ENCODE results near the gene ABHD17A. TPM values are rescaled to one million over a fixed set of nuclear protein-coding genes. Genes with fewer than 3 reads are reported as not detected.
A peak's percentile ranks its signal among the peaks of the same experiment; 100 is the strongest.

ABHD17A gene
- total RNA-seq, 1 donor from 2014 or later, result 83.0 TPM

DNA sequence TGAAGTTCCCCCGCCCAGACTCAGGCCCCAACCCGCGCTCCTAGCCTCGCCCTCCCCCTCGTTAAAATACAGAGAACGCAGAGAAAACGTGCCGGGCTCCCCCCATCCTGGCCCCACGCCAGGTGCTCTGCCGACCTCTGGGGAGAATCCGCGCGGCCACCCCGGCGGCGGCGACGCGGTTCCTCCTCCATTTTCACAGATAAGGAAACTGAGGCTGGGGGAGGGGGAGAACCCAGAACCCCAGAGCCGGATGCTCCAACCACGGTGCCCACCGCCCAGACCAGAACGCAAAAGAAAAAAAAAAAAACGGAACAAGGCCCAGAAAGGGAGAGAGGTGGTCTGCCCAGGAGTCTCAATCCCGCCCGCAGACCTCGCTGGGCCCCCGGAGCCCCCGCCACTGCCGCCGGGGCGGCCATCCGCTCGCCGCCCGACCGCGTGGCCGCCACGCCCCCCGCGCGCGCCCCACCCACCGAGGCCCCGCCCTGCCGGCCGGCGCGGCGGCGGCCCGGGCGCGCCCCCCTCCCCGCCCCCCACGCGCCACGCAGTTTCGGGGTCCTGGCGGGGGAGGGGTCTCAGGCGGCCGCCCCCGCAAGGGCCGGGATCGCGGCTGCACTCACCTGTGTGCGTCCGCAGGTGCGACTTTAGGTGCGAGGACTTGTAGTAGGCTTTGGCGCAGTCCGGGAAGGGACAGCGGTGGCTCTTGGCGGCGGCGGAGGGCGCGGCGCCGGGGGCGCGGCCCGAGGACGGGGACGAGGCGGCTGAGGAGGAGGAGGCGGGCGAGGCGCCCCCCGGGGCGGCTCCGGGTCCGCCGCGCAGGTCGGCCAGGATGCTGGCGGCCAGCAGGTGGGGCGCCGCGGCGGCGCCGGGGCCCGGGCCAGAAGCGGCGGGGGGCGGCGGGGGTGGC lies 22.6 kb downstream of the ABHD17A start:
- Histone ChIP-seq H3K27ac (peak overlapping the region; percentile 21), H3K27me3 (no peaks in the 10 kb centered on the region), H3K9me3 (no peaks in the 10 kb centered on the region), H3K4me3 (peak overlapping the region; percentile 73 to 76), H3K36me3 (no peaks in the 10 kb centered on the region), H3K4me1 (peaks cover 59% of the 10 kb centered on the region)
- intact Hi-C loops (cut with DNase I), result no loop called here
- DNase-seq (ENCODE audit: extremely low spot score in 2 of 2), result no peak
- TF ChIP-seq POLR2A (IDR thresholded peaks at IDR 0.05) (no peak), POLR2AphosphoS5 (IDR thresholded peaks at IDR 0.05; ENCODE audit: insufficient read depth in 1 of 2, low read depth in 1 of 2) (no peak)
- TF ChIP-seq, protein P1, sequence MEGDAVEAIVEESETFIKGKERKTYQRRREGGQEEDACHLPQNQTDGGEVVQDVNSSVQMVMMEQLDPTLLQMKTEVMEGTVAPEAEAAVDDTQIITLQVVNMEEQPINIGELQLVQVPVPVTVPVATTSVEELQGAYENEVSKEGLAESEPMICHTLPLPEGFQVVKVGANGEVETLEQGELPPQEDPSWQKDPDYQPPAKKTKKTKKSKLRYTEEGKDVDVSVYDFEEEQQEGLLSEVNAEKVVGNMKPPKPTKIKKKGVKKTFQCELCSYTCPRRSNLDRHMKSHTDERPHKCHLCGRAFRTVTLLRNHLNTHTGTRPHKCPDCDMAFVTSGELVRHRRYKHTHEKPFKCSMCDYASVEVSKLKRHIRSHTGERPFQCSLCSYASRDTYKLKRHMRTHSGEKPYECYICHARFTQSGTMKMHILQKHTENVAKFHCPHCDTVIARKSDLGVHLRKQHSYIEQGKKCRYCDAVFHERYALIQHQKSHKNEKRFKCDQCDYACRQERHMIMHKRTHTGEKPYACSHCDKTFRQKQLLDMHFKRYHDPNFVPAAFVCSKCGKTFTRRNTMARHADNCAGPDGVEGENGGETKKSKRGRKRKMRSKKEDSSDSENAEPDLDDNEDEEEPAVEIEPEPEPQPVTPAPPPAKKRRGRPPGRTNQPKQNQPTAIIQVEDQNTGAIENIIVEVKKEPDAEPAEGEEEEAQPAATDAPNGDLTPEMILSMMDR (IDR thresholded peaks at IDR 0.05), result no peak

DNA sequence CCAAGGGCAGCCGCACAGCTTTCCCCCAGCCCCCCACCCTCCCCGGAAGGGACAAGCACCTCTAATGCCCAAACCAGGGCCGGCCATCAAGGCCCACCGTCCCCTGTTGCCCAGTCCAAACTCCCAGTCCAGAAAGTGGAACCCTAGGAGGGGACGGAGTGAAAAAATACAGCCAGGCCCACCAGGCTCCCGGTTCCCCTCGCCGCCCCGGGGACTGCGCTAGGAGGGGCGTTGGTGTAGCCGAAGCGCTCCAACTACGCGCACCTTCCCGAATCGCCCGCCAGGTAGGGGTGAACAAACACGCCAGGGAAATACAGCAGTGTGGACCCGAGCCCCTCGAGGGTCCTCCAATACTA lies 23.2 kb downstream of the ABHD17A start:
- no peak for TF ChIP-seq POLR2AphosphoS5 (IDR thresholded peaks at IDR 0.05; ENCODE audit: insufficient read depth in 1 of 2, low read depth in 1 of 2)
- TF ChIP-seq, protein P1 (IDR thresholded peaks at IDR 0.05), result no peak
- TF ChIP-seq POLR2A (IDR thresholded peaks at IDR 0.05), result no peak
- no peaks in the 10 kb centered on the region for H3K9me3 ChIP-seq
- H3K27ac ChIP-seq, result peak overlapping the region; percentile 21
- peaks cover 65% of the 10 kb centered on the region for H3K4me1 ChIP-seq
- no peak for DNase-seq (ENCODE audit: extremely low spot score in 2 of 2)
- H3K27me3 ChIP-seq, result no peaks in the 10 kb centered on the region
- H3K36me3 ChIP-seq, result no peaks in the 10 kb centered on the region
- peak overlapping the region; percentile 73 to 76 for H3K4me3 ChIP-seq
- intact Hi-C loops (cut with DNase I), result no loop called here

DNA sequence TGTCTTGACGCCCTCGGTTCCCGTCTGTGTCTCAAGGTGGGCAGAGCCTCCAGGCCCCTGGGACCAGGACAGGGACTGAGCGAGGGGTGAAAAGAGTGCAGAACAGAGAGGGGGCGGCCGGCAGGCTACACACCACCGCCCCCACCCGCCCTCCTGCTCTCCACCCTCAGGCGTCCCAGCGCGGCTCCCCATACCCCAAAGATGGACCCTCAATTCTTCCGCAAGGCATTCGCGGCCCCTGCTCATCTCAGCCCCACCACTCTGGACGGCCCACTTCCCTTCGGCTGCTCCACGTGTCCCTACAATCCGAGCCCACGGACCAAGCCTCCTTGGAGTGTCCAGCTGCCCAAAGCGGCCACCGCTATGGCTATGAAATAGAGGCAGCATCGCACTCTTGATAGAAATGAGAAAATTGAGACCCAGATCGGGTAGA lies 23.7 kb downstream of the ABHD17A start:
- TF ChIP-seq, protein P1 (IDR thresholded peaks at IDR 0.05), result no peak
- TF ChIP-seq POLR2A (IDR thresholded peaks at IDR 0.05) (no peak), POLR2AphosphoS5 (IDR thresholded peaks at IDR 0.05; ENCODE audit: insufficient read depth in 1 of 2, low read depth in 1 of 2) (no peak)
- H3K27me3 ChIP-seq, result no peaks in the 10 kb centered on the region
- H3K4me3 ChIP-seq, result peak overlapping the region; percentile 73 to 76
- no peaks in the 10 kb centered on the region for H3K9me3 ChIP-seq
- H3K27ac ChIP-seq, result peak overlapping the region; percentile 21
- no peak for DNase-seq (ENCODE audit: extremely low spot score in 2 of 2)
- H3K4me1 ChIP-seq, result peaks cover 69% of the 10 kb centered on the region
- intact Hi-C loops (cut with DNase I), result no loop called here
- no peaks in the 10 kb centered on the region for H3K36me3 ChIP-seq

DNA sequence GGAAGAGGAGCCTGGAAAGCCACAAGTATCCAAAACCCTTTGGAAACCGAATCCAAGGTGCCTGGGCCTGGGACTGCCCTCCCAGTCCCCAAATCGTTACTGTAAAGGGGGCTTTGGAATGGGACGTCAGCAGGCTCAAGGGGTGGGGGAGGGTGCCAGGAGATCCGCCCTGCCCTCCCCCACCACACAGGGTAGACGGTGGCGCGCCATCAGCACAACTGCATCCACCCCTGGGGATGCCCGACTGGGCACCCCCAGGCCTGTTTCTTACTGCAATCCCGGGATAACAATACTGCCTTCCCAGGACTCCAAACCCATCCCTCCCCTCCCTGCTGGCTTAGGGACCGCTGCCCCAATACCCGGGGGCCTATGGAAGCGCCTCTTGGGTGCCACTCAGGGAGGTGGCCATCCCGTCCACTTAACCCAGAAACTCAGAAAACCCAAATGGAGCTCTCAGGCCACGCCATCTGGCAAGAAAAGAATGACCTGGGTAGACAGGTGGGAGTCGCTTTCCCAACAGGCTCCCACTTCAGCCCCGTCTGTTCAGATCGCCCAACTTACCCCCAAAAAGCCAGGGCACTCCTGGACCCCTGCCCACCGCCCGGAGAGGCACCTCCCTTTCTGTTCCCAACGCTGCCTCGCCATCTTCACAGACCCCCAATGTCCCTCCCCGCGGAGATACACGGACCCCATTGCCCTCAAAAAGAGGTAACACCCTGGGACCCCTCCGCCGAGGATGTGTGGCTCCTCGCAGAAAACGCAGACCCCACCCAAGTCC lies 24.3 kb downstream of the ABHD17A start:
- TF ChIP-seq POLR2AphosphoS5 (IDR thresholded peaks at IDR 0.05; ENCODE audit: insufficient read depth in 1 of 2, low read depth in 1 of 2) (no peak), POLR2A (IDR thresholded peaks at IDR 0.05) (no peak)
- TF ChIP-seq, protein P1 (IDR thresholded peaks at IDR 0.05), result no peak
- intact Hi-C loops (cut with DNase I), result no loop called here
- H3K4me1 ChIP-seq, result peaks cover 75% of the 10 kb centered on the region
- H3K9me3 ChIP-seq, result no peaks in the 10 kb centered on the region
- no peak overlapping the region for H3K27ac ChIP-seq
- peak overlapping the region in 1 of 2 donors; percentile 73 for H3K4me3 ChIP-seq
- no peaks in the 10 kb centered on the region for H3K36me3 ChIP-seq
- no peak for DNase-seq (ENCODE audit: extremely low spot score in 2 of 2)
- H3K27me3 ChIP-seq, result no peaks in the 10 kb centered on the region
